GM08714 (cell line): ENCODE data around the gene CBR4.

Experiments
- H3K4me3 ChIP-seq: fragments of 200-500 bp; sonication (Bioruptor generic); 2 replicates; pipeline ENCODE4 v1.5.1; 2014; ENCODE audit warnings: mild to moderate bottlenecking, low read length, inconsistent platforms
- ZNF274 ChIP-seq: IDR thresholded peaks from 2 replicates; pipeline ENCODE4 v1.6.1; 2012; ENCODE audit warnings: mild to moderate bottlenecking, low read depth, low read length

The CBR4 gene

GRCh38 chr4:169025184-169025583 is 15.1 kb upstream of the CBR4 start:
- TF ChIP-seq ZNF274 = no peak
- H3K4me3 ChIP-seq = no peak overlapping the region

- TF ChIP-seq ZNF274 = no peak
- no peak overlapping the region for H3K4me3 ChIP-seq
These were observed 14.7 kb upstream of the CBR4 start for GRCh38 chr4:169024762-169025161.

- TF ChIP-seq ZNF274 = no peak
These were observed 8.4 kb upstream of the CBR4 start for GRCh38 chr4:169018406-169018805.

DNA sequence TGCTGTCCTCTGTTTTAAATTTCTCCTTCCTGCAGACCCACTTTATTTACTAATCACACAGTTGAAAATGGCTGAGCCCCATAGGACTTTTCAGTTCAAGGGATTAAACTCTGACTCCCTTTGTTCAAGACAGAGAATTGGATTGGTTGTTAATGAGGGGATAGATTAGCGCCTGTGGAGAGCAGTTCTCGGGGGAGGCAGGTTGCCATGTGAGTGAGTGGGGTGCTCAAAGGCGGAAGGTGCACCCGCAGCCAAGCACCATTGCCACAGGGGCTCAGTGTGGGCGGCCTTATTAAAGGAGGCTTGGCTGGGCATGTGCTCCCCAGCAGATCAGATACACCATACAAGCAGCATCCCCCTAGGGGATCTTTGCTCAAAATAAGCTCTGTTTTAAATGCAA is 7.9 kb upstream of the CBR4 start:
- no peak for TF ChIP-seq ZNF274
- no peak overlapping the region for H3K4me3 ChIP-seq

More at GRCh38 chr4:169018406-169018805, 8.4 kb upstream of the CBR4 start:
- H3K4me3 ChIP-seq = no peak overlapping the region

DNA sequence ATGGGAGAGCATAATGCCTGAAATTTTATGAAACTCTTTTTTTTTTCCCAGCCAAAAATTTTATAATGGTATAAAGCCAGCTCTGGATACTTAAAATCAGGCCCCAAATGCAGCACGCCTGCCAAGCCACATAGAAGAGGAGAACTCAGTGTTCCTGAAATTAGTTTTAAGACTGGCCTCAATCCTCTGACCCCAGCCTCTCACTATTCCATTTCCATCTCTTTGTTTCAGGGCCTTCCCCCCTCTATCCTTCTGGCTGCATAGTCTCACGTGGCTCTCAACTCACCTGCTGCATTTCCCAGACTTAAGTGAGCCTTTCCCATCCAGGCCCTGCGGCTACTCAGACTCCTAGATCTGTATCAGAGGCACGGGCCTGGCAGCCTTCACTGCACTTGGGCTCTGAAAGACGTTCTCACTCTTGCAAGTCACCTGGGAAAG is 5.2 kb upstream of the CBR4 start:
- no peak for TF ChIP-seq ZNF274
- no peak overlapping the region for H3K4me3 ChIP-seq

DNA sequence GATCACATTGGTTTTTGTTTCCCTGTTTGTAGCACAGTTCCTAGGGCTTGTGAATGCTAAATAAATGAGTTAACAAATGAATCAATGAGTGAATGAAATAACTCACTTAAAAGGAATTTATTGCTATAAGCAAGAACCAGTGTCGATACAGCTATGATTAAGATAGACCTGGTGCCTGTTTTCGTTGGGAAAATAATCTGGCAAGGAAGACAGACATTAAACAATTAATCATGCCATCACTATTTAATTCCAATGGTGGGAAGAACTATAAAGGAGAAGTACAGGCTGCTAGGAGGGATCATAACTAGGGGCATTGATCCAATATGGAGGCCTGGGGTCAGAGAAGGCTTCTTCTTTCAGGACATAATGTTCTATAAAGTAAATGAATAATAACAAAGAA is 4.5 kb upstream of the CBR4 start:
- TF ChIP-seq ZNF274 = no peak
- no peak overlapping the region for H3K4me3 ChIP-seq

GRCh38 chr4:169013396-169013795 is 3.3 kb upstream of the CBR4 start:
- no peak overlapping the region for H3K4me3 ChIP-seq
- no peak for TF ChIP-seq ZNF274

DNA sequence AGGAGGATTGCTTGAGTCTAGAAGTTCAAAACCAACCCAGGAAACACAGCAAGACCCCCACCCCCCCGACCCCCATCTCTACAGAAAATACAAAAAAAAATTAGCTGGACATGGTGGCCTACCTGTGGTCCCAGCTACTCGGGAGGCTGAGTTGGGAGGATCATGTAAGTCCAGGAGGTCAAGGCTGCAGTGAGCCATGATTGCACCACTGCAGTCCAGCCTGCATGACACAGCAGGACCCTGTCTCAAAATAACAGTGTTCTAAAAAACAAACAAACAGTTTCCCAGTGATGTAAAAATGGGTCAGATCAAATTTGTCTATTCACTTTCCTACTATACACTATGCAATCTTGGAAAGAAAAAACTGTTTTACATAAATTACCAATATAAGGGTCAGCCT is 2.0 kb upstream of the CBR4 start:
- H3K4me3 ChIP-seq = no peak overlapping the region
- no peak for TF ChIP-seq ZNF274

DNA sequence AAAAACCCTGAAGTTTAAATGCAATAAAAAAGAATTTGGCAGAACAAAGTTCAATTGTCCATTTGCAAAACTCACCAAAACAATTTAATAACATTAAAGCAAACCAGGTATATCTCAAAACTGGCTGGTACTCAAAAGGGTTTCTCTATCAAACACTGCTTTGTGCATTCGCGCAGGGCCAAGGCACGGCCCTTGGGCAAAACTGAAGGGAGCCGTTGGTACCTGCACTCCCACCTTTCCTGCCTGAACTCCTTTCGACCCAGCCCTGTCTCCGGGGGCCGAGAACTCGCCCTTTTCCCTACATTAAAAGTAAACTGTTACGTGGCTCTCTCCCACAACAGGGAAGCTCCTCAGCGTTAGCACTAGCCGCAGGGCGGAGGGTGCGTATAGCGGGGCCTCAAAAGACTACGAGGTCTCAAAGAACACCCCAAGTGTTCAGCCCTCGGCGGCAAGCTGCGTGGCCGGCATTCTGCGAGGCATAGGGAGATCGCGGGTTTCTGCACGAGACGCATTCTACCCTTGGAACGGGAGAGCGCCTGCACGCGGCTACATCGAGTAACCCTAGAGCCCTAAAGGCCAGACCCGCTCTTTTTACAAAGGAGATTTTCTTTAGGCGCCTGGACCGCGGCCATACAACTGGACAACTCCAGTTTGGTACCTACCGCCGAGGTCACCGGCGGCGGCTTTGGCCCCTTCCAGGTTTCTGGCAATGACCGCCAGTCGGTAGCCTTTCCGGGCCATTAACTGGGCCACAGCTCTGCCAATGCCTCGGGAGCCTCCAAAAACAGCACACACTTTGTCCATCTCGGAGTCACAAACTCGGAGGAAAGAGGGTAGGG is 550 bp downstream of the CBR4 start:
- TF ChIP-seq ZNF274 = no peak

GRCh38 chr4:169005453-169006099 is 4.5 kb downstream of the CBR4 start:
- H3K4me3 ChIP-seq = no peak overlapping the region
- no peak for TF ChIP-seq ZNF274

More for the DNA sequence above, 550 bp downstream of the CBR4 start:
- peak overlapping the region; percentile 82 for H3K4me3 ChIP-seq

DNA sequence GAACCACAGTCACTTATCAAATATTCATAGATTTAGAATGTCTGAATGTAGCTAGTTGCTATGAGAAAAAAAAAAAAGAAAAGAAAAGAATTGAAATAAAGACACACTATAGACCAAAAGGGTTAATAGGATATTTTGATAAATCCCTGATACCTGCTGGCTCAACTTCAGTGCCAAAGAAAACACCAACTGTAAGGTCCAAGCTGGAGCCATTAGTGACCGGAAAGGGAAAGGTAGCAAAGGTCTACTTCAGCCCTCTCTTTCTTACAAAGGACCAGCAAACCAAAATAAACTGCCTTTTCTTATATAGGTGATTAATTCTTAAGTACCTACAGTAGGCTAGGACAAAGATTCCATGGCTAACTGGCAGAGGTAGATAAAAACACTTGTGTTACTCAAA is 9.7 kb downstream of the CBR4 start:
- no peak for TF ChIP-seq ZNF274
- no peak overlapping the region for H3K4me3 ChIP-seq

DNA sequence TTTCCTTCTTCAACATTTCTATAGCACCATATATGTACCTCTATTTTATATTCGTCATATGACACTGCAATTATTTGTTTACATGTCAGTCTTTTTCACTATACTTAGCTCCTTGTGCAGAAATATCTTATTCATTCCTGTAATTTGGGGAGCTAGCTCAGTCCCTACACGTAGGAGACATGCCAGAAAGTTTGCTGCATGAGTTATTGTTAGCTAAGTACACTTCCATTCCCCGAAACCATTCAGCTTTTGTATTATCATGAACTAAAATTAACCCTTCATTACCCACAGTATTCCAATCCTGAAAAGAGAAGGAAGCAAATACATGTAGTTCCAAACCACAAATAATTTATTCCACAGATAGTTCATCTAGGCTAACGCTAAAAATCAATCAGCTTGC is 10.2 kb downstream of the CBR4 start:
- H3K4me3 ChIP-seq = no peak overlapping the region
- TF ChIP-seq ZNF274 = no peak

DNA sequence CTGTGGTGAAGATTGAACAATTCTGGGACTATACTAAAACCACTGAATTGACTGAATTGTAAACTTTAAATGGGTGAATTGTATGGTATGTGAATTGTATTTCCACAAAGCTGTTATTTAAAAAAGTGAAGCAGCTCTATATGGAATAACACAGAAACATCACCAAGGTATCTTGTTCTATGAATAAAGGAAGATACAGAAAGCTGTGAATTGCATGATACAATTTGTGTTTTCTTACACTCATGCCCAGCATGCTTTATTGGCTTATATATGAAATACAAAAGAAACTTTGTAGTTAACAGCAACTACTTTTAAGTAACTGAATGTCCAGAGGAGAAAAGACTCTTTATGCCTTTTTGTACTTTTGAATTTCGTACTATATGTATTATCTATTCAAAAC is 11.5 kb downstream of the CBR4 start:
- TF ChIP-seq ZNF274 = no peak
- H3K4me3 ChIP-seq = no peak overlapping the region

DNA sequence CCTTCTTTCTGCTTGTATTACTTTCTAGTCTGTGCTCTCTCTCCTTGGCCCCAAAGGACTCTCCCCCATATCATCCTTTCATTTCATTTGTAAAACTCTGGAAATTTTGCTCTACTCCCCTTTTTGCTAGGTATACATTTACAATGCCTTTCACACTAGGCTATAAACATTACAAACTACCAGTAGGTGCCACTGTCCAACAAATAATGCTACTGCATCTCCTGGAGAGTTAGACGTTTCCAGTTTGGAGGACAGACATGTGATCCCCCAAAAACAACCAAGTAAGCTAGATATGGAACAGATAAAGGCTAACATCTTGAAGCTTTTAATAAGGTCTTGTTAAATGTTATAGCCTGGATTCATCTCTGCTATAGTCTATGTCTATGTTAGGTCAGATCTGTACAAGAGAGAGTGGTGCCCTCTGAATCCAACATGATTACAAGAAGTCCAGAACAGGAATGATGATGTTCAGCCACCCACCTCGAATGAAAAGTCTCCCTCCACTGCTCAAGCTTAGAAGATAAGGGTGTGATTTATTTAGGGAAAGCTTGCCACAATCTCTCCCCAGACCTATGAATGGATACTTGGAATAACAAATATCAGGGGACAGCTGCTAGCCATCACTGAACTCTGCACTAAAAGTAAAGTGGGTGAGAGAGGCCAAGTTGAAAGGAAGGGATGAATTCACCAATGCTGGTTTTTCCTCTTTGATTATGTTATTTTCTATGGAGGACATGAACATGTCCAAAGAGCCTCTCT is 14.3 kb downstream of the CBR4 start:
- TF ChIP-seq ZNF274 = no peak
- H3K4me3 ChIP-seq = no peak overlapping the region

- no peak for TF ChIP-seq ZNF274
- H3K4me3 ChIP-seq = no peak overlapping the region
These were observed 15.1 kb downstream of the CBR4 start for GRCh38 chr4:168994958-168995357.
